ENCODE measurements around the gene UBAP2L. TPM values are rescaled to one million over a fixed set of nuclear protein-coding genes. Genes with fewer than 3 reads are reported as not detected.

The UBAP2L gene
- total and polyA plus RNA-seq, 4 donors, result 67.3 to 147 (median 105) TPM

GRCh38 chr1:154236855-154237254 lies 16.1 kb downstream of the UBAP2L start:
- H3K9ac ChIP-seq (ENCODE audit: insufficient read depth in 1 of 2, low read length in 2 of 2), result no peak overlapping the region
- H3K4me3 ChIP-seq, result no peak overlapping the region
- H3K36me3 ChIP-seq (ENCODE audit: control insufficient read depth in 4 of 4, insufficient read depth in 4 of 4, low read length in 4 of 4), result peaks cover 33 to 64% (median 40%) of the 10 kb centered on the region in 4 donors
- ATAC-seq (ENCODE audit: insufficient read depth, low FRiP score) (no peak), DNase-seq (no peak)
- no peak for TF ChIP-seq CTCF (IDR thresholded peaks at IDR 0.05; ENCODE audit: control extremely low read depth, extremely low read depth)
- H3K27ac ChIP-seq (ENCODE audit: low read depth in 1 of 2, low read length in 1 of 2), result no peak overlapping the region
- no peaks in the 10 kb centered on the region for H3K4me1 ChIP-seq (ENCODE audit: control insufficient read depth in 5 of 5, insufficient read depth in 5 of 5, low read length in 5 of 5)
- no peaks in the 10 kb centered on the region for H3K9me3 ChIP-seq (ENCODE audit: control insufficient read depth in 4 of 4, insufficient read depth in 3 of 4, low read length in 3 of 4)
- H3K27me3 ChIP-seq (ENCODE audit: control insufficient read depth in 3 of 3, insufficient read depth in 3 of 3, low read length in 2 of 3), result no peaks in the 10 kb centered on the region
- 90% methylated on average over 4 of the region's 4 CpGs for WGBS, 2 donors

GRCh38 chr1:154237435-154237834 lies 16.7 kb downstream of the UBAP2L start:
- no peaks in the 10 kb centered on the region for H3K4me1 ChIP-seq (ENCODE audit: control insufficient read depth in 5 of 5, insufficient read depth in 5 of 5, low read length in 5 of 5)
- H3K4me3 ChIP-seq, result no peak overlapping the region
- no peaks in the 10 kb centered on the region for H3K27me3 ChIP-seq (ENCODE audit: control insufficient read depth in 3 of 3, insufficient read depth in 3 of 3, low read length in 2 of 3)
- no peak overlapping the region for H3K27ac ChIP-seq (ENCODE audit: low read depth in 1 of 2, low read length in 1 of 2)
- H3K36me3 ChIP-seq (ENCODE audit: control insufficient read depth in 4 of 4, insufficient read depth in 4 of 4, low read length in 4 of 4), result peaks cover 32 to 63% (median 42%) of the 10 kb centered on the region in 4 donors
- no peaks in the 10 kb centered on the region for H3K9me3 ChIP-seq (ENCODE audit: control insufficient read depth in 4 of 4, insufficient read depth in 3 of 4, low read length in 3 of 4)
- no peak for DNase-seq
- H3K9ac ChIP-seq (ENCODE audit: insufficient read depth in 1 of 2, low read length in 2 of 2), result no peak overlapping the region
- 96 to 99% methylated on average over 2 of the region's 2 CpGs for WGBS, 2 donors
- ATAC-seq (ENCODE audit: insufficient read depth, low FRiP score), result no peak
- no peak for TF ChIP-seq CTCF (IDR thresholded peaks at IDR 0.05; ENCODE audit: control extremely low read depth, extremely low read depth)

GRCh38 chr1:154237880-154238506 lies 17.2 kb downstream of the UBAP2L start:
- no peaks in the 10 kb centered on the region for H3K4me1 ChIP-seq (ENCODE audit: control insufficient read depth in 5 of 5, insufficient read depth in 5 of 5, low read length in 5 of 5)
- no peak overlapping the region for H3K4me3 ChIP-seq
- H3K27ac ChIP-seq (ENCODE audit: low read depth in 1 of 2, low read length in 1 of 2), result no peak overlapping the region
- peaks cover 32 to 61% (median 42%) of the 10 kb centered on the region in 4 donors for H3K36me3 ChIP-seq (ENCODE audit: control insufficient read depth in 4 of 4, insufficient read depth in 4 of 4, low read length in 4 of 4)
- no peak overlapping the region for H3K9ac ChIP-seq (ENCODE audit: insufficient read depth in 1 of 2, low read length in 2 of 2)
- no peaks in the 10 kb centered on the region for H3K27me3 ChIP-seq (ENCODE audit: control insufficient read depth in 3 of 3, insufficient read depth in 3 of 3, low read length in 2 of 3)
- H3K9me3 ChIP-seq (ENCODE audit: control insufficient read depth in 4 of 4, insufficient read depth in 3 of 4, low read length in 3 of 4), result no peaks in the 10 kb centered on the region
- WGBS, 2 donors, result 91% methylated on average over 6 of the region's 6 CpGs
- TF ChIP-seq CTCF (IDR thresholded peaks at IDR 0.05; ENCODE audit: control extremely low read depth, extremely low read depth), result no peak
- DNase-seq (no peak), ATAC-seq (ENCODE audit: insufficient read depth, low FRiP score) (no peak)

GRCh38 chr1:154239491-154239890 lies 18.7 kb downstream of the UBAP2L start:
- H3K27ac ChIP-seq (ENCODE audit: low read depth in 1 of 2, low read length in 1 of 2), result no peak overlapping the region
- WGBS, 2 donors, result 87 to 90% methylated on average over 3 of the region's 3 CpGs
- no peaks in the 10 kb centered on the region for H3K4me1 ChIP-seq (ENCODE audit: control insufficient read depth in 5 of 5, insufficient read depth in 5 of 5, low read length in 5 of 5)
- ATAC-seq (ENCODE audit: insufficient read depth, low FRiP score), result no peak
- no peak for TF ChIP-seq CTCF (IDR thresholded peaks at IDR 0.05; ENCODE audit: control extremely low read depth, extremely low read depth)
- H3K4me3 ChIP-seq, result no peak overlapping the region
- H3K9me3 ChIP-seq (ENCODE audit: control insufficient read depth in 4 of 4, insufficient read depth in 3 of 4, low read length in 3 of 4), result no peaks in the 10 kb centered on the region
- DNase-seq, result no peak
- no peak overlapping the region for H3K9ac ChIP-seq (ENCODE audit: insufficient read depth in 1 of 2, low read length in 2 of 2)
- peaks cover 36 to 69% (median 49%) of the 10 kb centered on the region in 4 donors for H3K36me3 ChIP-seq (ENCODE audit: control insufficient read depth in 4 of 4, insufficient read depth in 4 of 4, low read length in 4 of 4)
- no peaks in the 10 kb centered on the region for H3K27me3 ChIP-seq (ENCODE audit: control insufficient read depth in 3 of 3, insufficient read depth in 3 of 3, low read length in 2 of 3)

Data from lung (tissue), 12 donors.